ENCODE results near the gene PHTF2. TPM values are rescaled to one million over a fixed set of nuclear protein-coding genes. Genes with fewer than 3 reads are reported as not detected.

PHTF2 gene
- total RNA-seq, 4 donors from 2014 or later = 16.7 to 27.6 (median 19.2) TPM

DNA sequence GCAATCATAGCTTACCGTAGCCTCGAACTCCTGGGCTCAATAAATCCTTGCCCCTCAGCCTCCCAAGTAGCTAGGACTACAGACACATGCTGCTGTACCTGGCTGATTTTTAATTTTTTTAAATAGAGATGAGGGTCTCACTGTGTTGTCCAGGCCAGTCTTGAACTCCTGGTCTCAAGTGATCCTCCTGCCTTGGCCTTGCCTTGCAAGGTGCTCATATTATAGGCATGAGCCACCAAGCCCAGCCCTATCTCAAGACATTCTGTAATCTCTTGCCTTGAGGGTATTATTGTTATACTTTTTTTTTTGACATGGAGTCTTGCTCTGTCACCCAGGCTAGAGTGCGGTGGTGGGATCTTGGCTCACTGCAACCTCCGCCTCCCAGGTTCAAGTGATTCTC is 86.6 kb downstream of the PHTF2 start:
- no peak for DNase-seq (ENCODE audit: low spot score)
- TF ChIP-seq, protein P1, sequence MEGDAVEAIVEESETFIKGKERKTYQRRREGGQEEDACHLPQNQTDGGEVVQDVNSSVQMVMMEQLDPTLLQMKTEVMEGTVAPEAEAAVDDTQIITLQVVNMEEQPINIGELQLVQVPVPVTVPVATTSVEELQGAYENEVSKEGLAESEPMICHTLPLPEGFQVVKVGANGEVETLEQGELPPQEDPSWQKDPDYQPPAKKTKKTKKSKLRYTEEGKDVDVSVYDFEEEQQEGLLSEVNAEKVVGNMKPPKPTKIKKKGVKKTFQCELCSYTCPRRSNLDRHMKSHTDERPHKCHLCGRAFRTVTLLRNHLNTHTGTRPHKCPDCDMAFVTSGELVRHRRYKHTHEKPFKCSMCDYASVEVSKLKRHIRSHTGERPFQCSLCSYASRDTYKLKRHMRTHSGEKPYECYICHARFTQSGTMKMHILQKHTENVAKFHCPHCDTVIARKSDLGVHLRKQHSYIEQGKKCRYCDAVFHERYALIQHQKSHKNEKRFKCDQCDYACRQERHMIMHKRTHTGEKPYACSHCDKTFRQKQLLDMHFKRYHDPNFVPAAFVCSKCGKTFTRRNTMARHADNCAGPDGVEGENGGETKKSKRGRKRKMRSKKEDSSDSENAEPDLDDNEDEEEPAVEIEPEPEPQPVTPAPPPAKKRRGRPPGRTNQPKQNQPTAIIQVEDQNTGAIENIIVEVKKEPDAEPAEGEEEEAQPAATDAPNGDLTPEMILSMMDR (IDR thresholded peaks at IDR 0.05) = no peak
- no peak for ATAC-seq (ENCODE audit: low FRiP score)

GRCh38 chr7:77887567-77887966 is 89.0 kb downstream of the PHTF2 start:
- TF ChIP-seq, protein P1 (IDR thresholded peaks at IDR 0.05) = no peak
- ATAC-seq (ENCODE audit: low FRiP score) = no peak
- DNase-seq (ENCODE audit: low spot score) = no peak

DNA sequence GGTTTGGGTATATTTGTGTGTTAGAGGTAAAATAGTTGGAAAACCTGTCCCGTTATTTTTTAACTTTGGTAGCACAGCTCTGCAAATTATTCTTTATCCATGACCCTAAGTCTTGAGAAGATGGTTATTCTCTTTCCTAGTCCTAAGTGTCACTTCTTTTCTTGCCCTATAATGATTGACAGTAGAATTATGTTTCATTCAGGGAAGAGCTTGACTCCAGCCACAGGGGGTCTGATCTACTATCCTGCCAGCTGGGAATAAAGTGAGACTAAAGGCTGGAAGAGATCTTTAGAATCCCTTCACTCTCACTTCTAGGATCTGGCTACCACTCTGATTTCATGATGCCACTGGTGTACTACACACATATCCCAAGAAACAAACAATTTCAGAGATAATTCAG is 90.4 kb downstream of the PHTF2 start:
- ATAC-seq (ENCODE audit: low FRiP score) (no peak), DNase-seq (ENCODE audit: low spot score) (no peak)
- TF ChIP-seq, protein P1 (IDR thresholded peaks at IDR 0.05) = no peak

DNA sequence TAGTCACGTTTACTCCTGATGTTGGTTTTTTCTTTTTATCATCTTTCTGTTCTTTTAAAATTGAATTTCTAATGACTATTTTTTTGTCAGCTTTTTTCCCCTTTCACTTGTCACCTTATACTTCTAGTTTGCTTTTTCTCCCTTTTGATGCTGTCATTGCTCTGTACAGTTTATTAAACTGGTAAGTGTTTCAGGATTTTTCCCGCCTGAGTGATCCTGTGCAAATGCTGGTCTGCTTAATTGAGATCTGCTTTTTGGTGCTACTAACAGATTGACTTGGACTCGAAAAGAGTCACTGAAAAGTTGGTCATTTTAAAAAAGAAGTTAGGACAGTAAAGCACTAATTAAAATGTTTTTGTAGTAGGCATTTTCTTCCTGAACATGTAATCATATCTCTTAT is 95.2 kb downstream of the PHTF2 start:
- TF ChIP-seq, protein P1 (IDR thresholded peaks at IDR 0.05) = no peak
- DNase-seq (ENCODE audit: low spot score) = no peak
- no peak for ATAC-seq (ENCODE audit: low FRiP score)

DNA sequence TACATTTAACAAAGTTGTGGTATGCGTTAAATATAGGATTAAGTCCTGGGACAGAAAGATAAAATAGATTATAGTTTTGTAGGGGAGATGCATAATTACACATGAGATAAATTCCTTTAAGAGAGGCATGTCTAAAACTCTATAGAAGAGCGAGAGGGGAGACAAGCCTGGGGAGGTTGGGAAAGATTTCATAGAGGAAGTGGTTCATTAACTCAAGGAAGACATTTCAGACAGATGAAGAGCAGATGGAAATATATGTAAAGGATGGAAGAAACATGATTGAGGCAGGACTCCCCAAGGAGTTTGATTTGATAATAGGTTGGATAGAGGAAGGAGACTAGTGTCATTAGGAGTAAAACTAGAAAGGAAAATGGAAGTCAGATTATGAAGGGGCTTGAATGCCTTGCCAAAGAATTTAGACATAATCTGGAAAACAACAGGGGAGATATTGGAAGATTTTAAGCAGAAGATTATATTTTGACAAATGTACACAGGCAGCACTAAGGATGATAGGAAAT is 96.1 kb downstream of the PHTF2 start:
- TF ChIP-seq, protein P1 (IDR thresholded peaks at IDR 0.05) = no peak
- ATAC-seq (ENCODE audit: low FRiP score) (no peak), DNase-seq (ENCODE audit: low spot score) (no peak)

DNA sequence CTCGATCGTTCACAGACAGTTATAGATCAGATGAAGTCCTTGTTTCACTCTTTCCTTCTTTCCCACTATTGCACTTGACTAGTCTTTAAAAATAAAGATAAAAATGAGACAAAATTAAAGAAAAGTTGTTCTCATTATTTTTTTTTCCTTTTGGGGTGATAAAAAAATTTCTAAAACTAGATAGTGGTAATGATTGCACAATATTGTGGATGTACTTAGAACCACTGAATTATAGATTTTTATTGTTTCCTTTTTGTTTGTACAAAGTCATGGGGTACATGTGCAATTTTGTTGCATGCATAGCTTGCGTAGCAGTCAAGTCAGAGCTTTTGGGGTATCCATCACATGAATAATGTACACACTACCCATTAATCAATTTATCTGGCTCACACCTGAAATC is 97.3 kb downstream of the PHTF2 start:
- no peak for ATAC-seq (ENCODE audit: low FRiP score)
- TF ChIP-seq, protein P1 (IDR thresholded peaks at IDR 0.05) = no peak
- DNase-seq (ENCODE audit: low spot score) = no peak

DNA sequence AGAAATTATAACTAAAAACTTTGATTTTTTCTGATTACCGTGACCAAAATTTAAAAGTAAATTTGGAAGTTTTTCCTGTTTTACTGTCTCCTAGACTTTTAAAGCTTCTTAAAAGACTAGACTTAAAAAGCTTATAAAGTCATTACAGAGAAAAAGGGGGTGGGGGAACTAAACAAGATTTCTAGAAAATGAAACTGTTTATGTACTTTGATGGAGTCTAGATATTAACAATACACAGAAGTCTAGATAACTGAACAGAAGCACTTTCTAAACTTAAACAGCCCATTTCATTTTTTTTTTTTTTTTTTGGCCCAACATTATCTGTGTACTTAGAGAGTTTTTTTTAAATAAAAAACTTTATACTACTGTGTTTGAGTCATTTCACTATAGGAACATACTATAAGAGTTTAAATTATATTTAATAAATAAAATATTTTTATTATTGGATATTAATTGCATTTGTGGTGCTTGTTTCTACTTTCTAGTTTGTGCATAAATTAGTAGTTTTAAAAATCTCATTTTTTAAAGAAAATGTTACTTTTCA is 98.5 kb downstream of the PHTF2 start:
- ATAC-seq (ENCODE audit: low FRiP score) (no peak), DNase-seq (ENCODE audit: low spot score) (no peak)

More for the DNA sequence above, 98.5 kb downstream of the PHTF2 start:
- TF ChIP-seq, protein P1 (IDR thresholded peaks at IDR 0.05) = no peak

Data from omental fat pad (tissue), 4 donors.